H9 (cell line): ENCODE data around the gene RRP1B. TPM values are rescaled to one million over a fixed set of nuclear protein-coding genes. Genes with fewer than 3 reads are reported as not detected.

ENCODE experiments used
- DNase-seq: peaks from one replicate; pipeline ENCODE4 v3.0.0-alpha.2; 2017
- H2AFZ ChIP-seq: one replicate; pipeline ENCODE4 v1.6.1; 2013; ENCODE audit warnings: mild to moderate bottlenecking, low read length, control low read depth, moderate library complexity
- H2AK5ac ChIP-seq: 2 replicates; pipeline ENCODE4 v1.6.1; 2013; ENCODE audit warnings: low read length, control low read depth, mixed read lengths; ENCODE audit not compliant: insufficient read length
- H2BK120ac ChIP-seq: one replicate; pipeline ENCODE4 v1.6.1; 2013; ENCODE audit warnings: low read depth, mild to moderate bottlenecking, low read length, control low read depth, inconsistent platforms; ENCODE audit not compliant: poor library complexity, severe bottlenecking
- H2BK12ac ChIP-seq: 2 replicates; pipeline ENCODE4 v1.6.1; 2013; ENCODE audit warnings: low read length, control low read depth, mixed read lengths, low read depth; ENCODE audit not compliant: insufficient read length
- H2BK15ac ChIP-seq: 2 replicates; pipeline ENCODE4 v1.6.1; 2013; ENCODE audit warnings: low read depth, low read length, control low read depth
- H2BK20ac ChIP-seq: one replicate; pipeline ENCODE4 v1.6.1; 2013; ENCODE audit warnings: low read depth, mild to moderate bottlenecking, low read length, control low read depth, inconsistent platforms; ENCODE audit not compliant: poor library complexity, severe bottlenecking
- H2BK5ac ChIP-seq: 2 replicates; pipeline ENCODE4 v1.6.1; 2013; ENCODE audit warnings: low read length, control low read depth, mixed read lengths; ENCODE audit not compliant: insufficient read length
- H3K14ac ChIP-seq: 2 replicates; pipeline ENCODE4 v1.6.1; 2013; ENCODE audit warnings: low read length, control low read depth; ENCODE audit not compliant: insufficient read depth
- H3K18ac ChIP-seq: 2 replicates; pipeline ENCODE4 v1.6.1; 2013; ENCODE audit warnings: low read depth, mild to moderate bottlenecking, mixed read lengths, low read length, control low read depth; ENCODE audit not compliant: insufficient read length
- H3K23ac ChIP-seq: 2 replicates; pipeline ENCODE4 v1.6.1; 2013; ENCODE audit warnings: low read length, control low read depth, mixed read lengths, low read depth; ENCODE audit not compliant: insufficient read length
- H3K23me2 ChIP-seq: 2 replicates; pipeline ENCODE4 v1.6.1; 2013; ENCODE audit warnings: low read depth, mild to moderate bottlenecking, mixed read lengths, low read length, control low read depth; ENCODE audit not compliant: insufficient read length, poor library complexity, severe bottlenecking
- H3K27ac ChIP-seq: 2 replicates; pipeline ENCODE4 v1.5.1; 2013; ENCODE audit warnings: low read length, control low read depth, mixed read lengths, low read depth; ENCODE audit not compliant: insufficient read length
- H3K27me3 ChIP-seq: 2 replicates; pipeline ENCODE4 v1.6.1; 2013; ENCODE audit warnings: low read length, control low read depth, inconsistent platforms; ENCODE audit not compliant: insufficient read depth
- H3K4ac ChIP-seq: 2 replicates; pipeline ENCODE4 v1.6.1; 2013; ENCODE audit warnings: low read depth, mild to moderate bottlenecking, control low read depth, inconsistent platforms, low read length, moderate library complexity
- H3K4me1 ChIP-seq: 2 replicates; pipeline ENCODE4 v1.6.1; 2013; ENCODE audit warnings: low read length, control low read depth, inconsistent platforms; ENCODE audit not compliant: insufficient read depth
- H3K4me2 ChIP-seq: 2 replicates; pipeline ENCODE4 v1.6.1; 2013; ENCODE audit warnings: low read length, control low read depth, mixed read lengths; ENCODE audit not compliant: insufficient read length, insufficient read depth
- H3K56ac ChIP-seq: 2 replicates; pipeline ENCODE4 v1.6.1; 2013; ENCODE audit warnings: low read depth, mild to moderate bottlenecking, mixed read lengths, low read length, control low read depth; ENCODE audit not compliant: insufficient read length
- H3K79me1 ChIP-seq: 2 replicates; pipeline ENCODE4 v1.6.1; 2013; ENCODE audit warnings: low read depth, mild to moderate bottlenecking, moderate library complexity, low read length, control low read depth, inconsistent platforms; ENCODE audit not compliant: insufficient read depth, poor library complexity, severe bottlenecking
- H3K79me2 ChIP-seq: 2 replicates; pipeline ENCODE4 v1.6.1; 2013; ENCODE audit warnings: low read length, control low read depth, inconsistent platforms; ENCODE audit not compliant: insufficient read depth
- H3K9ac ChIP-seq: 2 replicates; pipeline ENCODE4 v1.6.1; 2013; ENCODE audit warnings: low read length, control low read depth, mixed read lengths; ENCODE audit not compliant: insufficient read length; ENCODE audit errors: extremely low read depth
- H3K9me3 ChIP-seq: one replicate; pipeline ENCODE4 v1.6.1; 2013; ENCODE audit warnings: low read depth, low read length, inconsistent platforms; ENCODE audit not compliant: control insufficient read depth
- H3T11ph ChIP-seq: one replicate; pipeline ENCODE4 v1.6.1; 2013; ENCODE audit warnings: mild to moderate bottlenecking, low read length, control low read depth, inconsistent platforms
- H4K20me1 ChIP-seq: one replicate; pipeline ENCODE4 v1.6.1; 2013; ENCODE audit not compliant: control insufficient read depth, insufficient read length, insufficient read depth
- H4K5ac ChIP-seq: 2 replicates; pipeline ENCODE4 v1.6.1; 2013; ENCODE audit warnings: low read depth, mild to moderate bottlenecking, mixed read lengths, low read length, control low read depth; ENCODE audit not compliant: insufficient read length
- H4K8ac ChIP-seq: replicated peaks from 2 replicates; pipeline ENCODE4 v1.6.1; 2013; ENCODE audit warnings: low read length, control low read depth, mixed read lengths, low read depth; ENCODE audit not compliant: insufficient read length
- H4K91ac ChIP-seq: 2 replicates; pipeline ENCODE4 v1.6.1; 2013; ENCODE audit warnings: low read depth, mild to moderate bottlenecking, moderate library complexity, mixed read lengths, low read length, control low read depth; ENCODE audit not compliant: insufficient read length
- H3K27ac Mint-ChIP-seq, 3 experiments: 2 replicates in 2 of 3; 3 replicates in 1 of 3; pipeline ENCODE4 v1.8.0; 2020 to 2021; ENCODE audit warnings: mixed read lengths in 3 of 3, mild to moderate bottlenecking in 1 of 3, moderate library complexity in 1 of 3
- H3K27me3 Mint-ChIP-seq: 2 replicates; pipeline ENCODE4 v1.8.0; 2021; ENCODE audit warnings: low read depth, mild to moderate bottlenecking, moderate library complexity, mixed read lengths
- H3K36me3 Mint-ChIP-seq, 3 experiments: 2 replicates in 2 of 3; 3 replicates in 1 of 3; pipeline ENCODE4 v1.8.0; 2020 to 2021; ENCODE audit warnings: low read depth in 3 of 3, mixed read lengths in 3 of 3; ENCODE audit not compliant: insufficient read depth in 1 of 3
- H3K4me1 Mint-ChIP-seq, 2 experiments: 2 replicates each; pipeline ENCODE4 v1.8.0; 2020; ENCODE audit warnings: mixed read lengths in 2 of 2
- H3K4me3 Mint-ChIP-seq, 2 experiments: 2 replicates in 1 of 2; 3 replicates in 1 of 2; pipeline ENCODE4 v1.8.0; 2020 to 2021; ENCODE audit warnings: mild to moderate bottlenecking in 2 of 2, mixed read lengths in 2 of 2, moderate library complexity in 1 of 2
- H3K9me3 Mint-ChIP-seq, 2 experiments: 2 replicates in 1 of 2; 3 replicates in 1 of 2; pipeline ENCODE4 v1.8.0; 2020; ENCODE audit warnings: mild to moderate bottlenecking in 2 of 2, mixed read lengths in 2 of 2, moderate library complexity in 1 of 2
- CTCF ChIP-seq: fragments of 200-600 bp; sonication (generic); conservative IDR thresholded peaks from 3 replicates; pipeline ENCODE4 v1.8.0; 2021; ENCODE audit warnings: antibody characterized with exemption, mild to moderate bottlenecking
- WGBS: extraction: QIAGEN DNeasy Blood & Tissue Kit; methylation state at CpG from one replicate; pipeline ENCODE4 v1.1.7; 2013; ENCODE audit warnings: missing lambda C conversion rate, low lambda C conversion rate, mixed read lengths; ENCODE audit not compliant: insufficient read length; ENCODE audit errors: extremely low coverage; 5-methylcytosine and 5-hydroxymethylcytosine counted together
- total RNA-seq: library from RNA; stranded (reverse); gene quantifications from 2 replicates; pipeline ENCODE4 v1.2.1, GENCODE V29; 2021

RRP1B gene
- total RNA-seq, 1 experiment from 2014 or later: 96.6 TPM

GRCh38 chr21:43684424-43684823, 25.1 kb downstream of the RRP1B start:
- H3K27me3 ChIP-seq: no peaks in the 10 kb centered on the region
- H3T11ph ChIP-seq: no peak overlapping the region
- H4K8ac ChIP-seq: no peak overlapping the region
- no peaks in the 10 kb centered on the region for H3K79me2 ChIP-seq
- Mint-ChIP-seq H3K36me3 (peaks cover 48 to 81% (median 74%) of the 10 kb centered on the region in 3 experiments; a peak in 6 of 7 replicates), H3K4me1 (no peaks in the 10 kb centered on the region), H3K9me3 (no peaks in the 10 kb centered on the region), H3K27ac (no peak overlapping the region), H3K4me3 (no peak overlapping the region), H3K27me3 (no peaks in the 10 kb centered on the region)
- no peak overlapping the region for H3K18ac ChIP-seq
- no peak overlapping the region for H3K4ac ChIP-seq
- no peak overlapping the region for H3K9ac ChIP-seq
- no peak overlapping the region for H2BK5ac ChIP-seq
- no peak overlapping the region for H3K27ac ChIP-seq
- no peak overlapping the region for H3K14ac ChIP-seq
- no peak overlapping the region for H2BK12ac ChIP-seq
- H3K23ac ChIP-seq: no peak overlapping the region
- no peak overlapping the region for H3K56ac ChIP-seq
- H2BK15ac ChIP-seq: no peak overlapping the region
- H3K4me2 ChIP-seq: no peak overlapping the region
- H4K91ac ChIP-seq: no peak overlapping the region
- no peak for TF ChIP-seq CTCF
- WGBS: no CpG with 5 or more reads among the region's 3 CpGs
- H4K5ac ChIP-seq: no peak overlapping the region
- no peak overlapping the region for H2BK120ac ChIP-seq
- H2BK20ac ChIP-seq: no peak overlapping the region
- no peak for DNase-seq
- peaks cover 2% of the 10 kb centered on the region for H3K79me1 ChIP-seq
- H2AFZ ChIP-seq: no peak overlapping the region
- H2AK5ac ChIP-seq: no peak overlapping the region
- H3K4me1 ChIP-seq: no peaks in the 10 kb centered on the region
- H3K23me2 ChIP-seq: no peaks in the 10 kb centered on the region
- no peaks in the 10 kb centered on the region for H3K9me3 ChIP-seq
- H4K20me1 ChIP-seq: no peaks in the 10 kb centered on the region
